Cerebellar nuclear complex (tissue), 1 donor: ENCODE data around the gene PTPRD.

ENCODE experiments used
- DNase-seq, 2 experiments: peaks; one replicate each; lab custom pipeline; 2025; lab: John Stamatoyannopoulos, UW

Gene PTPRD

DNA sequence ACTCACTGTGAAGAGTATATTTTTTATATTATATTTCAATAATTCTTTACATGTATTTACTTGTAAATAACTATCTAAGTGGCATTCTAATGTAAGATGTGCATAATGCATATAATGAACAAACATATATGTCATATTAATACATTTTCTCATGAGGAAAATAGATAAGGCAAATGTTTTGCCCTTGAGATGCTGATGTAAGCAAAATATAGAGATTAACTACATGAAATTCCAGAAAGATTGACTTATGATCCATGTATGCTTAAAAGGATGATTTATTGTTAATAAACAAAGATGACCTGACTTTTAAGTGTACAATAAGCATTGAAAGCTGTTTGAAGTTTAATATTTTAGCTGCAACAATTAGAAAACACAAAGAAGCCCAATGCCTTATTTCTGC, 559.9 kb downstream of the PTPRD start:
- DNase-seq, result no peak

DNA sequence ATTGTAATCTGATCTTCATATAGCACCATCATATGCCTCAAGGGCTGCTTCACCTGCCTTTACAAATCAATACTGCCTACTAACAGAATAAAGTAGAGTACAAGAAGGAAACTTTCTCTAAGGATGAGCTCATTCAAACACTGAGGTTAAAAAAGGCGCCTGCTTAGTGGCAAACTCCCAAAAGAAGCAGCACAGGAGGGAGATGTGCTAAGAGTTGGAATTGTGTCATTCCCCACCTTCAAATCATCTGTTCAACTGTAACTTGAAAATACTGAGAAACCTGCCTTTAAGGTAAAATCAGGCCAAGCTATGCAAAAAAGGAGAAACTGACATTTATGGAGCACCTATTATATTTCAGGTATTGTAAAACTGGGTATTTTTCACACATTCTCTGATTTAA, 560.6 kb downstream of the PTPRD start:
- DNase-seq, result no peak

DNA sequence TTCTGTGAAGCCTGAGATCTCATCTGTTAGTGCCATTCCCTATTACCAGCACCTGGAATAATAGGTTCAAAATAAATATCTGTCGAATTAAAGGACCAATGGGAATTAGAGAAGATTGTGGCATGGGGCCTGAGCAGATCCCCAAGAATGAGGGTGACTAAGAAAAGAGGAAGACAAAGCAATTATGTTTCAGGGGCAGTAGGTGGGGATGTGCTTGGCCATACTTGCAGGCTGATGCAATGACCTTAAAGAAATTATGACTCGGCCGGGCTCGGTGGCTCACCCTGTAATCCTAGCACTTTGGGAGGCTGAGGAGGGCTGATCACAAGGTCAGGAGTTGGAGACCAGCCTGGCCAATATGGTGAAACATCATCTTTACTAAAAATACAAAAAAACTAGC, 562.8 kb downstream of the PTPRD start:
- no peak for DNase-seq

DNA sequence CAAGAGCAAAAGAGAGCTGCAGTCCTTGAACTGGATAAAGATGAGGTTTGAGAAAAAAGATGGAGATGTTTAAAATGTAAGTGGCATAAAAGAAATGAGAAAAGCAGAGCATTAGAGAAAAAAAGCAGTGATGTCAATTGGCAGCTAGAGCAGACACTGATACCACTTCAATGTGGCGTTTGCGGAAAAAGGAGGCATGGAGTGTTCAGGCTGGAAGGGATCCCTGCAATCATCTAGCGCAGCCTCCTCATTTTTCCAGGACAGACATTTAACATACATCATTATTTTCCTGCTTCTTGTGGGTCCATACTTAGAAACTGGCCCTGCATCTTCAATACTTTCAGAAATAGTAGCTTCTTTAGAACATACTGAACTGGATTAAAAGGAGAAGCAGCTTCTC, 563.8 kb downstream of the PTPRD start:
- no peak for DNase-seq

DNA sequence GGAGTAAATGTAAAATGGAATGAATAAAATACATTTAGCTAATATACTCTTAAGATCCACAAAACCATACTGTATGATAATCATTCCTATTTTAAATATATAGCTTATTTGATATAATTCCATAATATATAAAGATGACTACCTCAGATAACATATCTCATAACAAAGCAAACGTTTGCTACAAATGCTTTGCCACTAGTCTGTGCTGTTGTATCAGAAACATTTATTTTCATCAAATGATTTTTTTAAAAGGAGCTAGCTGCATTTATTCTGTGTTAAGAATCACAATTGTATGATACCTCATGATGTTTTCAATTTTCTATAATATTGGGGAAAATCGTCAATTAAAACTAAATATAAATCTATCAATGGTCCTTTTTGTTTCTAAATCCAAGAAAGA, 567.2 kb downstream of the PTPRD start:
- no peak for DNase-seq

DNA sequence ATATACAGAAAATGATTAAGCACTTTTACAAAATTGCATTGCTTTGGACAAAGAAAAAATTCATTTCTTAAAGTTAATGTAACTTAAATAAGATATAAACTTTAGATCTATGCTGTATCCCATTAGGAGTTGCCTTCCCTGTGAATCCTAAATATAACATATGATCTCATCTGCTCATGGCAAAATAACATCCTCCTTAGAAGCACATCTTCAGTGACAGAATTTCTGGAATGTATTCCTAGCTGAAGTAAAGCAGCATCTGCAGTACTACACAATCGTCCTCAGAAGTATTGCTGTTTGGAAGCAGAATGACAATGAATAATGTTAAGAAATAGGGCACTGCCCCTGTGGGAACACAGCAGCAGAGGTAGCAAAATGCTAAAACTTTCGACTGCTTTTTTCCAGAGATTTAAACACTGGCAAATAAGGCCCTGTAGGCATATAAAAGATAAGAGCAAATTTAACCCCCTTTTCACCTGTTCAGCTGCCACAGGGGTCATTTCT, 571.0 kb downstream of the PTPRD start:
- DNase-seq, result no peak

DNA sequence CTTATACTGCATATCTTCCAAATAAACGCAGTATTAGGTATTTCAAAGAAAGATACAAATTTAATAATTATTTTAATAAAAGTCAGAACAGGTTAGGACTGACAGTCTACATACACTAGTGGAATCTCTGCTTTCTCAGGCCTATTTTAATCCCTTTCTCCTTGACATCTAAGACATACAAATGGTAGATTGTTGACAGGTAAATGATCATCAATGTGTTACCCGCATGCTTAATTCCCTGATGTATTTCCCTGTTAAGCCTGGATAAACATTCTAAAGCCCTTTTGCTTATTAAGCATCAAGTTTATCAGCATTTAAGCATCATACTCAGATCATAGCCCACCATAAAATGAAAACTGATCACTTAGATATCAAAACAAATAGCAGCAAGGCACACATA, 576.7 kb downstream of the PTPRD start:
- DNase-seq, result no peak

DNA sequence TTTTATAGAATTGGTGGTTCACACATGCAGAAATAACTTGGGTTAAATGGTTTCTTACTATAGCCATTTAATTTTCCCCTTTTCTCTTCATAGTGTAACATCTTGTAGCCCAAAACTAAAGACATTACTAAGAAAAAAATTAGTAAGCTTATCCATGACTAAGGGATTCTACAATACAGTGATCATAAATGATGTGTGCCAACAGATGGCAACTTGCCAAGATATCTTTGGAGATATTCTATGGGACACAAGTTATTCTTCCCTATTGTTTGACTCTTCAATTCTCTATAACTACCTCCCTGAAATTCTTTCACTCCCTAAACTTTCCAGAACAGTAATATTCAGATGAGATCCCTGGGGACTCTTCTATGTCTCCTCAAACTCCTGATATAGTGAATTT, 580.6 kb downstream of the PTPRD start:
- no peak for DNase-seq

DNA sequence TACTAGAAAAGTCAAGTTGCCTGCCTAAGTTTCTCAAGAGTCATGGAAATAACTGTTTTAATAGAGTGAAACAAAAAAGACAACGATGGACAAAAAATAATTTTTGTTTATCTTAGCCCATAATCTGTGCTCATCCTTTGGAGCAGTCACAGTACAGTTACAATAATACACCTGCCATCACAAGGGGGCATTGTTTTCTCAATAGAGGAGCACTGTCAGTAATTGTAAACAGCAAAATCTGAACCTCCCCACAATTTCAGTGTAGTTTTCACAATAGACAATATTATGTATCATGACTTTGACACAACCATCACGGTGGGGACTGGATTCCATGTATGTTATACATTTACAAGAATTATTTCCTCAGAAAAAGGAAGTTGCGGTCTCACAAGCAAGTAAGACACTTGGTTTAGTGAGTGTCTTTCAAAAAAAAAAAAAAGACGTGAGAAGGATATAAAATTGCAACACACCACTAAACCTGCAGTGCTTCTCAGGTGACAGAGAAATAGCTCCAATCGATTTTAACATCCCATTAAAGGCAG, 586.3 kb downstream of the PTPRD start:
- DNase-seq, result no peak

DNA sequence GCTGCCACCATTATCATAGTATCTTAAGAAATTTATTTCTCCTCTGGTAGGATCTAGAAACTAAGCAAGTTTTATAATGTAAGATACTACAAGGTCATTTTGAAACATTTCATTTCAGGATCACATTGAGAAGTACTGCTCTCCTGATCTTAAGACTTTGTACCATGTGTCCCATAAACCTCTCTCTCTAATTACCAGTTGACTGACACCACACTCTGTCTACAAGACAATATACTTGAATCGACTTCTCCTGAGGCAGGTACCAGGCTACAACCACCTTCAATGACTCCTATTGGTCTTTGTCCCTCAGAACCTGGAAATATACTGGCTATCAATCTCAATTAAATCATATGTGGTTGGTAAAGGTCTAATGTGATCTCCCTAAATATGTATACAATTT, 597.0 kb downstream of the PTPRD start:
- DNase-seq, result no peak

DNA sequence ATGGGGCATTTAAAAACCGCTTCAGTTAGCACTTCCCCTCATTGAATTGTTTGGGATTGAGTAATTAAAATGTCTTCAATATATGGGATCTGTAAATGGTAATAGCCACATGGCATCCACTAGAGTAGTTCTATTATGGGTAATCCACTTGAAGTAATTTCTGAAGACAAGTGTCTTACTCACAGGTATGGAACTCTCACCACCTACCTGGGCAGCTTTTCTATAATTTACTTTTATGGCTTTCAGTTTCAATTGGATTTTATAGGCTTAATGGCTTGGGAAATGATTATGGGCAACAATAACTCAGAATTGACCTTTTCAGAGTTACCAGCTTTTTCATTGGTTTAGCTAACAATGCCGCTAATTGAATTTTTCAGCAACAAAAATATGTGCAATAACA, 597.9 kb downstream of the PTPRD start:
- no peak for DNase-seq

DNA sequence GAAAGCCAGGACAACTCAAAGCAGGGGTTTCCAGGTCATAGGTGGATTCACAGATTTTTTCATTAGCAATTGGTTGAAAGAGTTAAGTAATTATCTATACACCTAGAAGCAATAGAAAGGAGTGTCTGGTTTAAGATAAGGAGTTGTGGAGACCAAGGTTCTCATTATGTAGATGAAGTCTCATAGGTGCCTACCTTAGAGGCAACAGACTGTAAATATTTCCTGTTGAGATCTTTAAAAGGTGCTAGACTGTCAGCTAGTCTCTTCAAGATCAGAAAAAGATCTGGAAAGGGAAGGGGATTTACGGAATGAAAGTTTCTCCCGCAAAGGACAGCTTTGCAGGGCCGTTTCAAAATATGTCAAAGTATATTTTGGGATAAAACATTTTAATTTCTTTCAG, 603.4 kb downstream of the PTPRD start:
- no peak for DNase-seq

DNA sequence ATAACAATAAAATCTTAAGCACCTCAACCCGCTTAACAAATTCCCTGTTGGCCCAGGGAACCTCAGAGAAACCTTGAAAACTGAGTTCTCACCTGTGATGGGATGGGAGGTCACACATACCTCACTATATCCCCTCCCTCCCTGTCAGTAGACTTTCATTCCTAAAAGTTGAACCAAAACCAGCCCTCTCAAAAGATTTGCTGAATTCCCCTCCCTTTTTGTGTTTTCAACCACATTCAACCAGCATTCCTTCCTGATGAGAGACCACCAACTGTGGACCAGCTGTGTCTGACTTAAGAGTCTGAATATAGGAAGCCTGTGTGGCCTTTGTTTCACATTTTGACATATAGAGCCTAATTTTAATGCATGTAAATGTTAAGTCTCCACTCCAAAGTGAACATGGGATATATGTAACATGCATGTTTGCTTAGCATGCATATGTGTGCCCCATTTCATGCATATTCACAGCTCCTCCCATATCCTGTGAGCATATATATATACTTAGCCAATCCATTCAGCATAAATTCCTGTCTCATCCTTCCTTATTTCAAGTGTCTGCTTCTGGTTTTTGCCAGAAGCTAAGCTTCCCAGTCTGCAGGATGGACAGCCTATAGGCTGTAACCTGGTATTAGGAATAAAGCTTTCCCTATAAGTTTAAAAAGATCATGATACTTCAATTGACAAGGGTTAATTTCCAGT, 604.6 kb downstream of the PTPRD start:
- no peak for DNase-seq

DNA sequence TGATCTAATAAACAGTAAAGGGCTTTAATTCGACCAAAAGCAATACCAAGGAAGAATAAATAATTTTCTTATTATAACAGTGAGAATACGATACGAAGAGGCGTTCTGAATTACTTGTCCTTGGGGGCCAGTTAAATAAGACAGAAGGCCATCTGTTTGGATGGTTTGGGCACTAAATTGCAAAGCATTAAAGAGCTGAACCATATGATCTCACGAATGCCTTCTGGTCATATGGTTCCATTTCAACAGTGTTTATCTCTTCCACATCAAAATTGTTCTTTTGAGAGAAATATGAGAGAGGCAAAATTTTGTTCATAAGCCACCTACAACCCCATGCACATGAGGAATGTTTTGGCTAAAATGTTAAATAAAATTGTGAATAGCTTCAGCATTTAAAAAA, 605.4 kb downstream of the PTPRD start:
- DNase-seq, result no peak

DNA sequence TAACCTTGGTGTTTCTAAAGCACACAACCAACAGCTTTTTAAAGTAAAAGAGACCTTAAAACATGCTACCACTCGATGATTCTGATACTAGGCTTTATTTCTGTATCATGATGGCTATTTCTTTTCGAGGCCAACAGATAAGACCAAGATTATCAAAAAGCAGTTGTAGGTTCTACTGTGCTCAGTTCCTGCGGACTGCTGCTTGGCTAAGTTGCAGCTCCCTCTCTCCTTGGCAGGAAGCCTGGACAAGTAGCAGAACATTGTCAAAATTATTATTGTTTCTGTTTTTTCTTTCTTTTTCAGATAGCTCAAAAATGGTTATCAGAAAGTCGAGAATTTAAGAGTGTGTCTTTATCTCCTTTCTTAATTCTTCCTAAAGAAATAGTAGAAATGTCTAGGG, 607.6 kb downstream of the PTPRD start:
- DNase-seq, result no peak

DNA sequence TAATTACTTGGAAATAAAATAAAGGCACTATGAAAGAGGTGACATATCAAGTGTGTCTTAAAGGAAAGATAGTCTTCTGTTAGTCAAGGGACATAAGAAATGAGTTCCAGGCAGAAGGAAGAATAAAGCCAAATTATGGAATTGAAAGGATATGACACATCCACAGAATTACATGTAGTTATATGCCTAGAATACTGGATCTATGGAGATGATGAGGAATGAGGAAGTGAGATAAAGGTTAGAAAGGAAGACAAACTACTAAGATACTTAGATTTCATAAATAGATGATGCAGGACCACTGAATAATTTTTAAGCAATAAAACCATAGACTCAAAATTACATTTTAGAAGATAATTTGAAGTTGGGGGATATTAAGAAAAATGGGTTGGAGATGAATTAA, 609.8 kb downstream of the PTPRD start:
- no peak for DNase-seq

DNA sequence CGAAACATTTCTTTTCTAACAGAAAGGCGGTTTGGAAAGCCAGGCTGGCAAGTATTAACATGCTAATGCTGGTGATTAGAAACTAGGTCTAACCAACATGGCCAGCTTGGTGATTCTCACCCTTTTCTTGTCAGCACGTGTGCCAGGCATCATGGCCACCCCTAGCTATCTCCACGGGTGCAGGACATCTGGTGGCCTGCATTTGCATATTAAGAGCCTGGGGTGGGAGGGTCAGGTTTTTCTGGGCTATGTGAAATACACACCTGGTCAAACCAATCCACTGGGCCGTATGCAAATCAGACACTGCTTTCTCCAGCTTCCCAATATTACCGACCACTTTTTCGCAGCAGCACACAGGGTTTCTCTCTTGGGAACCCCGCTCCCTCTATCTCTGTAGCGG, 612.1 kb downstream of the PTPRD start:
- DNase-seq, result no peak

DNA sequence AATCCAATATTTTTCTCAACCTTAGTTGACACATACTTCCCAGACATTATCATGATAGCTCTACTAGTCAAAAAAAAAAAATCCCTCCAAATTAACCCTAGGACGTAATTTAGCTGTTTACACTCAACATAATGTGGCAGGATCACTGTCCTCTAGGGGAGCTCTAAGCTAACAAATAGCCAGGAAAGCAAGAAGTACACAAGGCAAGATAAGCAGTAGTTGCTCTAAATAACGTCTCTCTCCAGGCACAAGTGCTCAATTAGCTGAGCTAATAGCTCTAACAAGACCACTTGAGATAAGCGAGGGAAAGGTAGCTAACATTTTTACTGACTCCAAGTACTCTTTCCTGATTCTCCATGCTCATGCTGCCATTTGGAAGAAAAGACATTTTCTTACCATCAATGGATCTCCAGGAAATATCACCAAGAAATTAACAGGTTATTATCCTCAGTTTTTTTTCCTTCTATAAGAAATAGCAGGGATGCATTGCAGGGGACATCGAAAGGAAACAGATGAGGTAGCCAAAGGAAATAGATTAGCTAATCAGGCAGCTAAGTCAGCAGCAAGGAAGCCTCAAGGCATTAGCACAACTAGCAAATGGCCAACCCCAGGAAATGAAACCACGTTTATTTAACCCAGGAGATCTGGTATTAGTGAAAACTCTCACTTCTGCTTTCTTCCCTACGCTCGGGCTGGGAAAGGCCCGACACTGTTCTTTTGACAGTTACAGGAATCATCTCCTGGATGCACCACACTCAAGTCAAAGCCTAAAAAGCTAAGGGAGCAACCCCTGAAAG, 614.1 kb downstream of the PTPRD start:
- no peak for DNase-seq

DNA sequence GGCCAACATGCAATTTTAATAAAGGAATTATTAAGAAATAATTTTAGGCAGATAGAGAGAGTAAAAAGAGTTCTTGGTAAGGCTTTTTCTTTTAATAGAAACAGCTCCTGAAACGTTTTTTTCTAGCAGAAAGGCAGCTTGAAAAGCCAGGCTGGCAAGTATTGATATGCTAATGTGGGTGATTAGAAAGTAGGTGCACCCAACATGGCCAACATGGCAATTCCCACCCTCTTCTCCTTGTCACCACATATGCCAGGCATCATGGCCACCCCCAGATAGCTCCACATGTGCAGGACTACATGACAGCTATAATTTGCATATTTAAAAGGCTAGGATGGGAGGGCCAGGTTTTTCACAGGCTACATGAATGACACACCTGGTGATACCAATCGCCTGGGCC, 615.2 kb downstream of the PTPRD start:
- no peak for DNase-seq

DNA sequence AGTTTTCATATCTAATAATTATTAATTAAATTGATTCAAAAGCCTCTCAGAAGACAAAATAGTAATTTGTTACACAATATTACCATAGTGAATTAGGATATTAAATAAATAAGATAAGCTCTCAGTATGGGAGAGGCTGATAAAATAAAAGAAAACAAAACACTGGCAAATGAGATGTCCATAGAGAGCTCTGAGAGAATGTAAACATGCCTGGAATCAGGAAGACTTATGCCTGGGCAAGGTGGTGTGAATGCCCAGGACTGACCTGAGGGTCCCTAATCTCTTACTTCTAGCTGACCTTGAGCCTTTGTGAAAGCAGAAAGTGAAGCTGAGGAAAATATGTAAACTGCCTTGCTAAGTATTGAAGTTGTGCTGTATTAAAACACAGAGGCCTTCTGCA, 616.5 kb downstream of the PTPRD start:
- DNase-seq, result no peak

DNA sequence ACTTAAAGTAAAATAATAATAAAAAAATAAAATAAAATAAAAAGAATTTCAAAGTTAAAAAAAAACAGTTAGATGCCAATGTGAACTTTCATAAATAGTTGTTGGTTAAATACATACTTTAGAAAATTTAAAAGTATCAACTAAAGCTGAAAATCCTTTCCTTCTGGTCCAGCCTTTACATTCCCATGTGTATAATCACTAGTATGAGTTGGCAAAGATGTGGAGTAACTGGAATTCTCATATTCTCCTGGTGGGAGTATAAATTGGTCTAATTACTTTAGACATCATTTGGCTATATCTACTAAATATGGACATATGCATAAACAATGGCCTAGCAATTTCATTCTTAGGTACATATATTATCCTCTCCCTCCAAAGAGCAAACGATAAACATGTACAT, 619.9 kb downstream of the PTPRD start:
- no peak for DNase-seq

DNA sequence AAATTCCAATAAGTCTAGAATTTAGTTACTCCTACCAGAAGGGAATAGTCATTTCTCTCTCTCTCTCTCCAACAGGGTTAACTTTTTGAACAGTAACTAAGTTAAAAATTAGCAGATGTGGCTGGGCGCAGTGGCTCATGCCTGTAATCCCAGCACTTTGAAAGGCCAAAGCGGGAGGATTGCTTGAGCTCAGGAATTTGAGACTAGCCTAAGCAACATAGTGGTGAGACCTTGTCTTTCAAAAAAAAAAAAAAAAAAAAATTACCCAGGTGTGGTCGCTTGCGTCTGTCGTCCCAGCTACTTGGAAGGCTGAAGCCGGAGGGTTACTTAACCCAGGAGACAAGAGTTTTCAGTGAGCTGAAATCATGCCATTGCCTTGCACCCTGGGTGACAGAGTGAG, 639.7 kb downstream of the PTPRD start:
- DNase-seq, result no peak

DNA sequence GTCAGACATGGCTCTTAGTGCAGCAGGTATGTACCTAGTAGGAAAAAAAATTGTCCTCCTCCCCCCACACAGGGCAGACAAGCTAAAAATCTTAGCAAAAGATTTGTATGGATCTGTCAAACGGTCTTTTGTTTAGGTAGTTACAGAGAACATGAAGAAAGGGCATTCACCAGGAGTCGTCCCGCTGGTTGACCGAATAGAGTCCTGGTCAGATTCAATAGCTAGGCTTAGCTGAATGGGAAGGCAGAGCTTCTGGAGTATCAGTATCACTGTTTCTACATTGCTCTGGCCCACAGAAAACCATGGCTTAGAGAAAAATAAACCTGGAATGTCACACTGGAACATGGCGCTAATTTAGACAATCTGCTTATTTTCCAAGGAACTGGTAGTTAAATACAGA, 642.3 kb downstream of the PTPRD start:
- DNase-seq, result no peak
